Right lobe of liver (tissue), 6 donors: ENCODE results near the gene MIGA1. TPM values are rescaled to one million over a fixed set of nuclear protein-coding genes. Genes with fewer than 3 reads are reported as not detected.

Source experiments
- ATAC-seq, 4 donors: fragments of 200-7000 bp; cut with Tn5 transposase; one replicate each; pipeline ENCODE4 v1.9.1; 2020; ENCODE audit warnings: mild to moderate bottlenecking in 4 of 4, moderate library complexity in 4 of 4
- DNase-seq, 3 donors: peaks; one replicate each; pipeline ENCODE4 v3.0.0-alpha.2; 2020
- H3K27ac ChIP-seq, 3 donors: fragments of 200-600 bp; one replicate each; pipeline ENCODE4 v1.8.0; 2022
- H3K27me3 ChIP-seq, 2 donors: fragments of 200-600 bp; one replicate each; pipeline ENCODE4 v1.8.0; 2022
- H3K36me3 ChIP-seq, 4 donors: fragments of 200-600 bp; sonication (generic) in 1 of 4; one replicate each; pipeline versions ENCODE4 v1.5.1 to v1.8.0; 2017 to 2022; ENCODE audit warnings: control low read depth in 1 of 4
- H3K4me1 ChIP-seq, 4 donors: fragments of 200-600 bp; sonication (generic) in 1 of 4; one replicate each; pipeline versions ENCODE4 v1.5.1 to v1.8.0; 2017 to 2022; ENCODE audit warnings: control low read depth in 1 of 4
- H3K4me3 ChIP-seq, 3 donors: fragments of 200-600 bp; one replicate each; pipeline ENCODE4 v1.8.0; 2022
- H3K9me3 ChIP-seq, 4 donors: fragments of 200-600 bp; sonication (generic) in 1 of 4; one replicate each; pipeline versions ENCODE4 v1.5.1 to v1.8.0; 2017 to 2022; ENCODE audit warnings: control low read depth in 1 of 4
- CTCF ChIP-seq, 4 donors: fragments of 200-600 bp in 3 of 4; fragments of 450-650 bp in 1 of 4; IDR thresholded peaks; one replicate each; pipeline versions ENCODE4 v1.5.1 to v1.8.0; 2016 to 2022; ENCODE audit warnings: antibody characterized with exemption in 4 of 4, mild to moderate bottlenecking in 2 of 4
- POLR2A ChIP-seq: fragments of 450-650 bp; IDR thresholded peaks from one replicate; pipeline ENCODE4 v1.6.1; 2017; ENCODE audit warnings: antibody characterized with exemption, mild to moderate bottlenecking
- WGBS: methylation state at CpG from one replicate; pipeline ENCODE4 v1.1.6; 2018; ENCODE audit warnings: low coverage, low lambda C conversion rate; ENCODE audit not compliant: insufficient coverage; ENCODE audit errors: missing lambda C conversion rate; 5-methylcytosine and 5-hydroxymethylcytosine counted together
- intact Hi-C, 2 donors: fragments of 100-400 bp; cut with DNase I; formaldehyde crosslinking; loops; one replicate each; pipeline versions ENCODE4 v1.11.2 to v1.14.1; 2022
- total RNA-seq, 6 experiments: library from RNA; depleted of rRNA in 2 of 6; stranded (reverse); fragments of >200 nt in 2 of 6; fragmentation: NEBNext Ultra II Directional in 3 of 6; extraction: Animal tissue kit (Norgen Biotek cat#: 25700) in 3 of 6; gene quantifications; one replicate each; pipeline versions ENCODE4 v1.1.0 to v1.2.4, GENCODE V29; 2016 to 2023
- donor health status: DM: no; HTN: yes; CAD: no.
- donor health status: DM: no; HTN: no; CAD: no.
- donor health status: DM: no; HTN: no; CAD: no.
- donor health status: DM: no; HTN: yes; CAD: no.
- donor health status: DM: no; HTN: yes; CAD: no.

The MIGA1 gene
- total RNA-seq, 6 experiments from 2014 or later: 7.7 to 12.2 (median 8.8) TPM

GRCh38 chr1:77757603-77758002, 21.8 kb upstream of the MIGA1 start:
- Histone ChIP-seq H3K27me3 (no peaks in the 10 kb centered on the region), H3K9me3 (no peaks in the 10 kb centered on the region), H3K36me3 (no peaks in the 10 kb centered on the region), H3K27ac (peak overlapping the region in 1 of 3 donors; percentile 89), H3K4me3 (peak overlapping the region in 1 of 3 donors; percentile 97), H3K4me1 (peaks cover 0 to 21% (median 4%) of the 10 kb centered on the region in 4 donors)
- ATAC-seq (peak in 2 of 4 donors; percentile 6 to 22), DNase-seq (no peak)
- intact Hi-C loops: no loop called here
- 12% methylated on average over 2 of the region's 2 CpGs for WGBS
- TF ChIP-seq CTCF (IDR thresholded peaks at IDR 0.05): no peak
- no peak for TF ChIP-seq POLR2A

DNA sequence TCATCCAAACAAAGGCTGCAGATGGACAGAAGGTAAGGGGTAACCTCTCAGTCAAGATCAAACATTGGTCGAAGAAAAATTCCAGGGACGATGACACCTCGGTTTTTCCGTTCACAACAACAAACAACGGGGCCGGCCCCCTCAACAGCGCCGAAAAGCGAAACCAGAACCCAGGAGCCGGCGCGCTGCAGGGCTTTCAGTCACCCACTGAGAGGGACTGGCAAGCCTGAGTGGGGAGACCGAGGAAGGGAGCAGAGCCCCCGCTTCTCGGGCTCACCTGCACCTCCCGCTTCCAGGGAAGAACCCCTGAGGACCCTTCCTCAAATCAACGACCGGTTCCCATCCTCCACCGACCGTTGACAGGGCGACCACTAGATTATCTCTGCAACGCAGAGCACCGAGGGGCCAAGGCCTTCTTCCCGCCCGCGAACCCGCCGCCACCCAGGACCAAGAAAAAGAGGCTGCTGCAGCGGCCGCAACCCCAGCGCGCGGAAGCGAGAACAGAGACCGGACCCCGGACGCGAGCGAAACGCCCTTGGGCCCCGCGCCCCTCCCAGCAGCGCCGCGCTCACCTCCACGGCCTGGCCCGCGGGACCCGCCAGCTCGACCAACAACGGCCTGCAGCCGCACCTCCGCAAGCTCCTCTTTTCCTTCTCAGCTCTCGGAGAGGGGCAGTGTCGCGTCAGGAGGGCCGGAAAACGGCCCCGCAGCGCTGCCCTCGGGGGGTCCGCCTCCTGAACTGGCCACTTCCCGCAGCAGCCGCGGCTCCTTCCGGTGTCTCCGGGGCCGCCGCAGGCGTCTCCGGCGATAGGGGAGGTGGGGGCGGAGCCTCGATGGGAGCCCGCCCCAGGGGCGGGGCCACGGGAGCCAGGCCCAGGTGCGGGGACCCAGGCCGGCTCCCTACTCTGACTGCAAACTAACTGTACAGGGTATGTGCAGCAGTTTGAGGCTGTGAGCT, 20.1 kb upstream of the MIGA1 start, which contains the start of gene USP33:
TSS of gene USP33 (minus strand) at position 782 of the 958 bp plus-strand sequence. CDS start 18,155 bp downstream, outside the sequence.
- no peaks in the 10 kb centered on the region for H3K27me3 ChIP-seq
- intact Hi-C loops: no loop called here
- TF ChIP-seq CTCF (IDR thresholded peaks at IDR 0.05): no peak
- TF ChIP-seq POLR2A: peak; percentile 75
- H3K36me3 ChIP-seq: no peaks in the 10 kb centered on the region
- DNase-seq (peak; percentile 93 to 94 (median 94)), ATAC-seq (peak; percentile 97 to 100 (median 98))
- WGBS: under 1% methylated on average over 30 of the region's 79 CpGs
- H3K27ac ChIP-seq: peak within 1 kb of the TSS; percentile 85 to 93 (median 89)
- peak within 1 kb of the TSS; percentile 86 to 98 (median 97) for H3K4me3 ChIP-seq
- peaks cover 0 to 21% (median 4%) of the 10 kb centered on the region in 4 donors for H3K4me1 ChIP-seq
- no peaks in the 10 kb centered on the region for H3K9me3 ChIP-seq

GRCh38 chr1:77762072-77762476, 17.4 kb upstream of the MIGA1 start:
- DNase-seq: no peak
- no peak for TF ChIP-seq POLR2A
- no peak for TF ChIP-seq CTCF (IDR thresholded peaks at IDR 0.05)
- WGBS: 14% methylated on average over 1 of the region's 1 CpG

DNA sequence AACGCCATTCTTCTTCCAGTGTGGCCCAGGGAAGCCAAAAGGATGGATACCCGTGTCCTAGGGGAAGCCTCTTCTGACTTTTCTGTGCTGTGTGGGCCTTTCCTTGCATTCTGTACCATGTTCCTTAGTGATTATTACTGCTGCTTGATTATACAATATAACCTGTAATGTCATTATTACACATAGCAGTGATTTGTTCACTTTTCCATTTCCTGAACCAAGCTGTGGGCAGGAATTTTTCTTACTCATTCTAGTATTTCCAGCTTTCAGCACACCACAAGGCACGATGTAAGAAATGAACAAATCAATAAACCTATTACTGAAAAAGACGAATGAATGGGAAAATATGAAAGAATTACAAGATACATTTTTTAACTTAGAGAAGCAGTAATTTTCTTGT, 11.4 kb upstream of the MIGA1 start:
- H3K27me3 ChIP-seq: no peaks in the 10 kb centered on the region
- no peak overlapping the region for H3K4me3 ChIP-seq
- no peak overlapping the region for H3K27ac ChIP-seq
- DNase-seq (no peak), ATAC-seq (no peak)
- H3K9me3 ChIP-seq: no peaks in the 10 kb centered on the region
- H3K4me1 ChIP-seq: no peaks in the 10 kb centered on the region
- 82% methylated on average over 4 of the region's 4 CpGs for WGBS
- intact Hi-C loops: no loop called here
- no peak for TF ChIP-seq POLR2A
- TF ChIP-seq CTCF (IDR thresholded peaks at IDR 0.05): no peak
- H3K36me3 ChIP-seq: no peaks in the 10 kb centered on the region

More at GRCh38 chr1:77762072-77762476, 17.4 kb upstream of the MIGA1 start:
- no peak for ATAC-seq
- Histone ChIP-seq H3K4me1 (peaks cover 0 to 12% (median 2%) of the 10 kb centered on the region in 4 donors), H3K4me3 (no peak overlapping the region), H3K36me3 (no peaks in the 10 kb centered on the region), H3K27ac (no peak overlapping the region), H3K9me3 (no peaks in the 10 kb centered on the region), H3K27me3 (no peaks in the 10 kb centered on the region)
- intact Hi-C loops: no loop called here
